ENCODE data around the gene AFF1. TPM values are rescaled to one million over a fixed set of nuclear protein-coding genes. Genes with fewer than 3 reads are reported as not detected.

AFF1 gene
- total RNA-seq, 1 donor from 2014 or later = 112 TPM

DNA sequence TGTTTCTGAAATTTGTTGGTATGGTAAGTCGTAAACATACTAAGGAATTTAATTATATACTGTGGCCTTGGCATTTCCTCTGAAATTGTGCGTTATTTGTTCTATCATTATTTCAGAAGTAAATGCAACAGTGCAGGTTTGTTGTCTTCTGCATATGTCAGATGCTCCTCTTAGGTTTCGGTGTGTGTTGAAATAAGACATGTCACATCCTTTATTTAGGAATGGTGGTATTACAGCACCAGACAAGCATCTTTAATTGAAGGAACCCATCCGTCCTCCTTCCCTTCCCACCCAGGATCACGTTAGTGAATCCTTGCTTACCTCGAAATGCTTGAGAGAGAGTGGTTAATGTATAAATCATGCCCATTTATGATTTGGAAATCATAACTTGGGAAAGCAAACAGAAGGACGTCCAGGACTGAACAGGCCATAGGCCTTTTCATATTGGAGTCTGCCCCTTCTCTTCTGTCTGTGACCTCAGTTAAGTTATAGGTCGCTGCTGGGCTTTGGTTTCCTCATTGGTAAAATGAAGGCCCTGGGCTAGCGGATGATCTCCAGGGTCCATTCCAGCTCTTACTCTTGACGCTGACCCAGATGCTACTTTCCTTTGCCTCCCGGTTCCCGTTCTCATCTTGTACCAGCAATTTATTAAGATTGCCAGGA lies 151.5 kb downstream of the AFF1 start:
- Histone ChIP-seq H3K36me3 (peaks cover 0 to 28% of the 10 kb centered on the region in 2 donors), H3K27ac (no peak overlapping the region), H3K9me3 (no peaks in the 10 kb centered on the region), H3K27me3 (no peaks in the 10 kb centered on the region), H3K4me1 (peaks cover 0 to 11% of the 10 kb centered on the region in 2 donors), H3K4me3 (no peak overlapping the region)
- DNase-seq (ENCODE audit: low spot score in 2 of 2) = no peak
- TF ChIP-seq, protein P1, sequence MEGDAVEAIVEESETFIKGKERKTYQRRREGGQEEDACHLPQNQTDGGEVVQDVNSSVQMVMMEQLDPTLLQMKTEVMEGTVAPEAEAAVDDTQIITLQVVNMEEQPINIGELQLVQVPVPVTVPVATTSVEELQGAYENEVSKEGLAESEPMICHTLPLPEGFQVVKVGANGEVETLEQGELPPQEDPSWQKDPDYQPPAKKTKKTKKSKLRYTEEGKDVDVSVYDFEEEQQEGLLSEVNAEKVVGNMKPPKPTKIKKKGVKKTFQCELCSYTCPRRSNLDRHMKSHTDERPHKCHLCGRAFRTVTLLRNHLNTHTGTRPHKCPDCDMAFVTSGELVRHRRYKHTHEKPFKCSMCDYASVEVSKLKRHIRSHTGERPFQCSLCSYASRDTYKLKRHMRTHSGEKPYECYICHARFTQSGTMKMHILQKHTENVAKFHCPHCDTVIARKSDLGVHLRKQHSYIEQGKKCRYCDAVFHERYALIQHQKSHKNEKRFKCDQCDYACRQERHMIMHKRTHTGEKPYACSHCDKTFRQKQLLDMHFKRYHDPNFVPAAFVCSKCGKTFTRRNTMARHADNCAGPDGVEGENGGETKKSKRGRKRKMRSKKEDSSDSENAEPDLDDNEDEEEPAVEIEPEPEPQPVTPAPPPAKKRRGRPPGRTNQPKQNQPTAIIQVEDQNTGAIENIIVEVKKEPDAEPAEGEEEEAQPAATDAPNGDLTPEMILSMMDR (IDR thresholded peaks at IDR 0.05) = no peak
- intact Hi-C loops (cut with DNase I) = no loop called here

DNA sequence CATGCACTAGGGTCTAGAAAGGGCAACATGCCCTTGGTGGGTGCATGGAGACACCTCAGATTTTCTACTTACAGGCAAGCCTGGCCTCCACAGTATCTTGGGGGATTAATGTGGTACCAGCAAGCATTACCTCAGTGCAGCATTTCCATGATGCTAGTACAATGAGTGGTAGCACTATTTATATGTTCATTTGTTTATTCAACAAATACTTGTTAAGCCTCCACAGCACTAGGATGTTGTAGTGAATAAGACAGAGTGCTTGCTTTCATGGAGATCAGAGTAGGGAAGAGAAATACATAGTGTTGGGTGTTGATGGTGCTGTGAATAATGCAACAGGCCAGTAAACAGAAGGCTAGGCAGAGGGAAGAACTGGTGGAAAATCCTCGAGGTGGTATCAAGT lies 152.2 kb downstream of the AFF1 start:
- intact Hi-C loops (cut with DNase I) = no loop called here
- no peak for DNase-seq (ENCODE audit: low spot score in 2 of 2)
- TF ChIP-seq, protein P1 (IDR thresholded peaks at IDR 0.05) = no peak
- Histone ChIP-seq H3K27me3 (no peaks in the 10 kb centered on the region), H3K4me1 (peaks cover 0 to 6% of the 10 kb centered on the region in 2 donors), H3K36me3 (peaks cover 0 to 33% of the 10 kb centered on the region in 2 donors), H3K9me3 (no peaks in the 10 kb centered on the region), H3K27ac (no peak overlapping the region), H3K4me3 (no peak overlapping the region)

DNA sequence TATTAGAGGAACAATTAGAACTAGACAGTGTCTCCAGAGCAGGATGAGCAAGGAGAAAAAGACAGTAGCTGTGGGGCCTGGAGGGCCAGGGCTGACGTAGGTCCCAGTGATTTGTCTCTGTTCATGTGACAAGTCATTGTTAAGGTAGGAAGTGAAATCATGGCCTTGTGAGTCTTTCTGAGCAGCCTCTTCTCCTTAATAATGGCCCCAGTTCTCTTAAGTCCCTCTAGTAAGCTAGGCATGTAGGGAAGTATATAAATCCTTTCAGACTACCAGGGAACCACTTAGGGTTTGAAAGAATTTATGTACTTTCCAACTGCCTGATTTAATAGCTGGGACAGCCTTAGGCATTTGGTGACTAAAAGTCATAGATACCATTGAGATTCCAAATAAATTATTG lies 152.6 kb downstream of the AFF1 start:
- intact Hi-C loops (cut with DNase I) = no loop called here
- H3K4me3 ChIP-seq = no peak overlapping the region
- H3K27me3 ChIP-seq = no peaks in the 10 kb centered on the region
- TF ChIP-seq, protein P1 (IDR thresholded peaks at IDR 0.05) = no peak
- H3K27ac ChIP-seq = no peak overlapping the region
- no peak for DNase-seq (ENCODE audit: low spot score in 2 of 2)
- peaks cover 0 to 5% of the 10 kb centered on the region in 2 donors for H3K4me1 ChIP-seq
- peaks cover 0 to 35% of the 10 kb centered on the region in 2 donors for H3K36me3 ChIP-seq
- no peaks in the 10 kb centered on the region for H3K9me3 ChIP-seq

DNA sequence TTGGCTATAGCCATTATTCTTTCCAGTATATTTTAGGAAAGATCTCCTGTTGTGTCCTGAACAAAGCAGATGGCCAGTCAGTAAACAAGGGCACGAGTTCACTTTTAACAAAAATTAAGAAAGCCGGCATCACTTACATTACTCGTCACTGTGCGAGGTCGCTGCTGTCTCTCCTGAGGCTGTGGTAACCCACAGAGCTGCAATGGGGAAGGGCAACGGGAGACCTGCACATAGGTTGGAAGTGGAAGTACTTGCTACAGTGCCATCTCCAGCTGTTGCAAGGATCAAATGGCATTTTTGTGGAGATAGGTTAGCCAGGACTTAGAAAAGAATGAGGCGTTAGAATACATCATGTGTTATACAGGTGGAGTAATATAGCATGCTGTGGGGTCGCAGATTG lies 153.4 kb downstream of the AFF1 start:
- intact Hi-C loops (cut with DNase I) = no loop called here
- H3K36me3 ChIP-seq = peaks cover 0 to 35% of the 10 kb centered on the region in 2 donors
- no peaks in the 10 kb centered on the region for H3K9me3 ChIP-seq
- no peak overlapping the region for H3K27ac ChIP-seq
- peaks cover 0 to 6% of the 10 kb centered on the region in 2 donors for H3K4me1 ChIP-seq
- H3K4me3 ChIP-seq = no peak overlapping the region
- TF ChIP-seq, protein P1 (IDR thresholded peaks at IDR 0.05) = no peak
- no peaks in the 10 kb centered on the region for H3K27me3 ChIP-seq
- DNase-seq (ENCODE audit: low spot score in 2 of 2) = no peak

DNA sequence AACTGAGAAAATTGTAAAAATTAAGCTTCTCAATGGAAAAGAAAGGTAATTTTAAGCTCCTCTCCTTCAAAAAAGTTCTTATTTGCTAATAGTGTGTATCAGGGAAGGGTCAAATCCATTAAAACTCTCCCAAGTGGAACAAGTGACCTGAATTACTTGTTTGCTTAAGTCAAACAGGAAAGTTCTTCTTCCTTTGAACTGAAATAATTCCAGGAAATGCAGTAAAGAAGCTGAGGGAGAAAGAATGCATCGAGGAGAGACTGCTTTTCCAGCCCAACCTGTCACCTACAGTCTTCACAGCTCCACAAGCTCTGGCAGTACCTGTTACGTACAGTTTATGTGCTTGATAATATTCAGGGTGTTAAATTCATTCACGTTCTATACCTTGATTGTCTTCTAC lies 154.6 kb downstream of the AFF1 start:
- no peak for DNase-seq (ENCODE audit: low spot score in 2 of 2)
- Histone ChIP-seq H3K4me3 (no peak overlapping the region), H3K27ac (no peak overlapping the region), H3K27me3 (no peaks in the 10 kb centered on the region), H3K9me3 (no peaks in the 10 kb centered on the region), H3K36me3 (peaks cover under 1 to 35% of the 10 kb centered on the region in 2 donors), H3K4me1 (peaks cover 0 to 11% of the 10 kb centered on the region in 2 donors)
- intact Hi-C loops (cut with DNase I) = no loop called here
- TF ChIP-seq, protein P1 (IDR thresholded peaks at IDR 0.05) = no peak

Data from ascending aorta (tissue), 2 donors.